ENCODE data around the gene NOTUM. TPM values are rescaled to one million over a fixed set of nuclear protein-coding genes. Genes with fewer than 3 reads are reported as not detected.

NOTUM gene
- total and polyA plus RNA-seq, 2 experiments from 2014 or later, result 0.29 to 1.6 TPM

- H3K4me1 ChIP-seq (ENCODE audit: insufficient read depth), result no peaks in the 10 kb centered on the region
- H3K4me3 ChIP-seq, result no peak overlapping the region
- H3K4me2 ChIP-seq, result no peak overlapping the region
- H3K36me3 ChIP-seq (ENCODE audit: insufficient read depth), result no peaks in the 10 kb centered on the region
- H3K27me3 Mint-ChIP-seq (ENCODE audit: insufficient read depth, low read depth, poor library complexity), result peaks cover 40% of the 10 kb centered on the region
- TF ChIP-seq ETS1 (IDR thresholded peaks at IDR 0.05), result no peak
- TF ChIP-seq CTCF (conservative IDR thresholded peaks at IDR 0.05; ENCODE audit: low read depth in 2 of 2), result no peak
- no peak for TF ChIP-seq JUNB (IDR thresholded peaks at IDR 0.05; ENCODE audit: unreplicated experiment)
- TF ChIP-seq REST (IDR thresholded peaks at IDR 0.05; ENCODE audit: unreplicated experiment), result no peak
- no peak for TF ChIP-seq CREB1 (CRISPR knock-in tag; IDR thresholded peaks at IDR 0.05; ENCODE audit: low read depth)
- no peak for TF ChIP-seq EZH2phosphoT487 (IDR thresholded peaks at IDR 0.05; ENCODE audit: unreplicated experiment)
- no peak for TF ChIP-seq ZNF114 (CRISPR knock-in tag; IDR thresholded peaks at IDR 0.05)
- no peak for TF ChIP-seq NANOG (IDR thresholded peaks at IDR 0.05; ENCODE audit: borderline replicate concordance)
- TF ChIP-seq POLR2AphosphoS5 (IDR thresholded peaks at IDR 0.05; ENCODE audit: low read depth), result no peak
- no peak for TF ChIP-seq ZNF462 (CRISPR knock-in tag; IDR thresholded peaks at IDR 0.05)
- no peak for TF ChIP-seq STAT1 (IDR thresholded peaks at IDR 0.05; ENCODE audit: unreplicated experiment)
- no peak for TF ChIP-seq EZH2 (IDR thresholded peaks at IDR 0.05; ENCODE audit: low read depth, unreplicated experiment)
- no peak for TF ChIP-seq ZNF331 (CRISPR knock-in tag; IDR thresholded peaks at IDR 0.05; ENCODE audit: low read depth)
- no peak overlapping the region for H2AFZ ChIP-seq
- H3F3A ChIP-seq (replicated peaks; ENCODE audit: low read depth), result no peaks in the 10 kb centered on the region
- no peaks in the 10 kb centered on the region; the same call in 2 of the 3 replicates for H3K36me3 Mint-ChIP-seq (ENCODE audit: low read depth)
- no peaks in the 10 kb centered on the region; the same call in 2 of the 3 replicates for H3K4me1 Mint-ChIP-seq
- H3K79me2 ChIP-seq (replicated peaks; ENCODE audit: insufficient read depth), result no peaks in the 10 kb centered on the region
- peaks cover 35% of the 10 kb centered on the region for H3K27me3 ChIP-seq (ENCODE audit: insufficient read depth)
- H3K4me3 Mint-ChIP-seq, result no peak overlapping the region
- no peaks in the 10 kb centered on the region for H3K9me2 ChIP-seq (ENCODE audit: insufficient read depth)
- H4K20me1 ChIP-seq (replicated peaks; ENCODE audit: insufficient read depth), result peaks cover 6% of the 10 kb centered on the region; the same call in 1 of the 2 replicates
- no peak overlapping the region for H3K27ac Mint-ChIP-seq
- DNase-seq (ENCODE audit: low spot score) (no peak), ATAC-seq (no peak)
- peaks cover 3% of the 10 kb centered on the region; the same call in 1 of the 3 replicates for H3K9me3 Mint-ChIP-seq
- H3K27ac ChIP-seq (ENCODE audit: low read depth), result no peak overlapping the region
Measured at GRCh38 chr17:81955058-81955681, 5.8 kb downstream of the NOTUM start.

Data from GM23338 (cell line).